Natural killer cell treated with Interleukin-12 subunit alpha and Interleukin-12 subunit beta and Interleukin-15 and Interleukin-18, amount 100 ng/mL, for 72 hours (primary cell): Measurements from ENCODE around the gene COL15A1. TPM values are rescaled to one million over a fixed set of nuclear protein-coding genes. Genes with fewer than 3 reads are reported as not detected.

Source experiments
- ATAC-seq, 2 donors: fragments of 150-1000 bp; cut with Tn5 transposase in 1 of 2; sonication (Bioruptor Pico), chemical (Tn5 transposase) in 1 of 2; 2 replicates each; pipeline ENCODE4 v1.10.0; 2021
- DNase-seq: peaks from one replicate; pipeline ENCODE4 v3.0.0; 2022; ENCODE audit warnings: low spot score
- H3K27ac Mint-ChIP-seq, 2 donors: 1 replicate in 1 of 2; 2 replicates in 1 of 2; pipeline ENCODE4 v1.8.0; 2022; ENCODE audit warnings: mixed read lengths in 2 of 2, mild to moderate bottlenecking in 1 of 2, moderate library complexity in 1 of 2
- H3K27me3 Mint-ChIP-seq, 2 donors: 1 replicate in 1 of 2; 2 replicates in 1 of 2; pipeline ENCODE4 v1.8.0; 2022; ENCODE audit warnings: mixed read lengths in 2 of 2
- H3K36me3 Mint-ChIP-seq: one replicate; pipeline ENCODE4 v1.8.0; 2022; ENCODE audit warnings: mixed read lengths
- H3K4me1 Mint-ChIP-seq, 2 donors: 1 replicate in 1 of 2; 2 replicates in 1 of 2; pipeline ENCODE4 v1.8.0; 2022; ENCODE audit warnings: low read depth in 2 of 2, mixed read lengths in 2 of 2, mild to moderate bottlenecking in 1 of 2
- H3K4me3 Mint-ChIP-seq: one replicate; pipeline ENCODE4 v1.8.0; 2022; ENCODE audit warnings: mixed read lengths
- H3K9me3 Mint-ChIP-seq: 2 replicates; pipeline ENCODE4 v1.8.0; 2022; ENCODE audit warnings: mixed read lengths
- total RNA-seq, 2 donors: library from RNA; stranded (reverse); gene quantifications; one replicate each; pipeline ENCODE4 v1.2.3, GENCODE V29; 2022

The COL15A1 gene
- total RNA-seq, 2 donors from 2014 or later, result 0.14 to 0.47 TPM

GRCh38 chr9:98923451-98924123 is 20.1 kb upstream of the COL15A1 start:
- DNase-seq, result no peak
- Mint-ChIP-seq H3K36me3 (no peaks in the 10 kb centered on the region), H3K27me3 (peaks cover 13 to 15% of the 10 kb centered on the region in 2 donors), H3K9me3 (no peaks in the 10 kb centered on the region), H3K27ac (no peak overlapping the region), H3K4me1 (no peaks in the 10 kb centered on the region), H3K4me3 (no peak overlapping the region)
- ATAC-seq, result no peak

- no peaks in the 10 kb centered on the region for H3K9me3 Mint-ChIP-seq
- no peak overlapping the region for H3K27ac Mint-ChIP-seq
- ATAC-seq (peak; percentile 41 to 61), DNase-seq (no peak)
- H3K4me1 Mint-ChIP-seq, result no peaks in the 10 kb centered on the region
- H3K36me3 Mint-ChIP-seq, result no peaks in the 10 kb centered on the region
- H3K4me3 Mint-ChIP-seq, result no peak overlapping the region
- H3K27me3 Mint-ChIP-seq, result peaks cover 13 to 15% of the 10 kb centered on the region in 2 donors
These were observed 18.5 kb upstream of the COL15A1 start for GRCh38 chr9:98924946-98925820.

- DNase-seq (no peak), ATAC-seq (no peak)
- H3K4me3 Mint-ChIP-seq, result no peak overlapping the region
- H3K4me1 Mint-ChIP-seq, result no peaks in the 10 kb centered on the region
- H3K9me3 Mint-ChIP-seq, result no peaks in the 10 kb centered on the region
- peaks cover 9 to 13% of the 10 kb centered on the region in 2 donors for H3K27me3 Mint-ChIP-seq
- no peak overlapping the region for H3K27ac Mint-ChIP-seq
- H3K36me3 Mint-ChIP-seq, result no peaks in the 10 kb centered on the region
These were observed 17.8 kb upstream of the COL15A1 start for GRCh38 chr9:98925956-98926355.

- H3K9me3 Mint-ChIP-seq, result no peaks in the 10 kb centered on the region
- H3K4me1 Mint-ChIP-seq, result no peaks in the 10 kb centered on the region
- H3K27me3 Mint-ChIP-seq, result peaks cover 7 to 13% of the 10 kb centered on the region in 2 donors
- DNase-seq (no peak), ATAC-seq (no peak)
- H3K4me3 Mint-ChIP-seq, result no peak overlapping the region
- H3K27ac Mint-ChIP-seq, result no peak overlapping the region
- no peaks in the 10 kb centered on the region for H3K36me3 Mint-ChIP-seq
These were observed 16.0 kb upstream of the COL15A1 start for GRCh38 chr9:98927724-98928123.

- ATAC-seq, result no peak
- H3K27me3 Mint-ChIP-seq, result peaks cover 7 to 11% of the 10 kb centered on the region in 2 donors
- no peaks in the 10 kb centered on the region for H3K4me1 Mint-ChIP-seq
- H3K9me3 Mint-ChIP-seq, result no peaks in the 10 kb centered on the region
- no peak overlapping the region for H3K27ac Mint-ChIP-seq
- no peak overlapping the region for H3K4me3 Mint-ChIP-seq
- no peaks in the 10 kb centered on the region for H3K36me3 Mint-ChIP-seq
- no peak for DNase-seq
These were observed 14.6 kb upstream of the COL15A1 start for GRCh38 chr9:98929071-98929470.

- Mint-ChIP-seq H3K27me3 (peaks cover 11 to 14% of the 10 kb centered on the region in 2 donors), H3K36me3 (no peaks in the 10 kb centered on the region)
- no peak for ATAC-seq
These were observed 13.8 kb upstream of the COL15A1 start for GRCh38 chr9:98929895-98930341.

GRCh38 chr9:98930792-98931191 is 12.9 kb upstream of the COL15A1 start:
- H3K36me3 Mint-ChIP-seq, result no peaks in the 10 kb centered on the region
- H3K27me3 Mint-ChIP-seq, result peaks cover 12 to 18% of the 10 kb centered on the region in 2 donors
- no peak overlapping the region for H3K4me3 Mint-ChIP-seq
- H3K4me1 Mint-ChIP-seq, result no peaks in the 10 kb centered on the region
- no peak overlapping the region for H3K27ac Mint-ChIP-seq
- DNase-seq (no peak), ATAC-seq (no peak)
- no peaks in the 10 kb centered on the region for H3K9me3 Mint-ChIP-seq

More at GRCh38 chr9:98929895-98930341, 13.8 kb upstream of the COL15A1 start:
- H3K4me3 Mint-ChIP-seq, result no peak overlapping the region
- no peak overlapping the region for H3K27ac Mint-ChIP-seq
- no peaks in the 10 kb centered on the region for H3K4me1 Mint-ChIP-seq
- H3K9me3 Mint-ChIP-seq, result no peaks in the 10 kb centered on the region
- DNase-seq, result no peak

GRCh38 chr9:98931600-98932389 is 11.9 kb upstream of the COL15A1 start:
- ATAC-seq (no peak), DNase-seq (no peak)
- Mint-ChIP-seq H3K4me1 (no peaks in the 10 kb centered on the region), H3K4me3 (no peak overlapping the region), H3K27ac (no peak overlapping the region), H3K27me3 (peaks cover 8 to 18% of the 10 kb centered on the region in 2 donors), H3K36me3 (no peaks in the 10 kb centered on the region), H3K9me3 (no peaks in the 10 kb centered on the region)

- no peak for ATAC-seq
- no peaks in the 10 kb centered on the region for H3K9me3 Mint-ChIP-seq
- H3K4me1 Mint-ChIP-seq, result no peaks in the 10 kb centered on the region
- no peak overlapping the region for H3K4me3 Mint-ChIP-seq
- H3K36me3 Mint-ChIP-seq, result no peaks in the 10 kb centered on the region
- H3K27me3 Mint-ChIP-seq, result peaks cover 12 to 20% of the 10 kb centered on the region in 2 donors
- DNase-seq, result no peak
- no peak overlapping the region for H3K27ac Mint-ChIP-seq
These were observed 10.5 kb upstream of the COL15A1 start for GRCh38 chr9:98933185-98933584.

GRCh38 chr9:98933890-98934289 is 9.8 kb upstream of the COL15A1 start:
- Mint-ChIP-seq H3K36me3 (no peaks in the 10 kb centered on the region), H3K27me3 (peaks cover 15 to 27% of the 10 kb centered on the region in 2 donors), H3K9me3 (no peaks in the 10 kb centered on the region), H3K27ac (no peak overlapping the region), H3K4me1 (no peaks in the 10 kb centered on the region), H3K4me3 (no peak overlapping the region)
- DNase-seq (no peak), ATAC-seq (no peak)

GRCh38 chr9:98935071-98935505 is 8.6 kb upstream of the COL15A1 start:
- DNase-seq, result no peak
- H3K9me3 Mint-ChIP-seq, result no peaks in the 10 kb centered on the region
- H3K27ac Mint-ChIP-seq, result no peak overlapping the region
- H3K4me1 Mint-ChIP-seq, result no peaks in the 10 kb centered on the region
- H3K36me3 Mint-ChIP-seq, result no peaks in the 10 kb centered on the region
- ATAC-seq, result no peak
- no peak overlapping the region for H3K4me3 Mint-ChIP-seq
- peaks cover 15 to 37% of the 10 kb centered on the region in 2 donors for H3K27me3 Mint-ChIP-seq

GRCh38 chr9:98940276-98940675 is 3.4 kb upstream of the COL15A1 start:
- H3K27me3 Mint-ChIP-seq, result peaks cover 42 to 63% of the 10 kb centered on the region in 2 donors
- H3K27ac Mint-ChIP-seq, result no peak overlapping the region
- H3K4me3 Mint-ChIP-seq, result no peak overlapping the region
- H3K9me3 Mint-ChIP-seq, result no peaks in the 10 kb centered on the region
- H3K36me3 Mint-ChIP-seq, result no peaks in the 10 kb centered on the region
- H3K4me1 Mint-ChIP-seq, result no peaks in the 10 kb centered on the region
- no peak for DNase-seq
- no peak for ATAC-seq

GRCh38 chr9:98941946-98942523 is 1.7 kb upstream of the COL15A1 start:
- H3K4me3 Mint-ChIP-seq, result no peak overlapping the region
- peaks cover 47 to 59% of the 10 kb centered on the region in 2 donors for H3K27me3 Mint-ChIP-seq
- ATAC-seq (no peak), DNase-seq (no peak)
- no peak overlapping the region for H3K27ac Mint-ChIP-seq
- H3K9me3 Mint-ChIP-seq, result no peaks in the 10 kb centered on the region
- no peaks in the 10 kb centered on the region for H3K4me1 Mint-ChIP-seq
- H3K36me3 Mint-ChIP-seq, result no peaks in the 10 kb centered on the region
